OCI-M2 (cell line): ENCODE results near the gene RWDD2A.
"Not testable (repeated sequence)": the region's sequence is repeated elsewhere in the genome, so short reads cannot be mapped to it uniquely, and the experiment has no call there.

Source experiments
- DNase-seq: peaks from one replicate; lab custom pipeline; 2025; ENCODE audit not compliant: unreplicated experiment; lab: John Stamatoyannopoulos, UW

Gene RWDD2A

GRCh38 chr6:83192871-83193746 is at the start of gene RWDD2A, which contains the start of gene PGM3:
TSS of gene RWDD2A (plus strand) at chr6:83193357. CDS start at chr6:83194452, 1,095 bp downstream.
TSS of gene PGM3 (minus strand) at chr6:83193265. CDS start at chr6:83191012, 2,253 bp downstream.
- DNase-seq: peak; percentile 58

- no peak for DNase-seq
Measured at GRCh38 chr6:83151114-83151513, 42.0 kb upstream of the RWDD2A start.

GRCh38 chr6:83152913-83153312 is 40.2 kb upstream of the RWDD2A start:
- DNase-seq: no peak

- DNase-seq: no peak
Measured at GRCh38 chr6:83153883-83154521, 39.2 kb upstream of the RWDD2A start.

- no peak for DNase-seq
Measured at GRCh38 chr6:83155794-83156193, 37.4 kb upstream of the RWDD2A start.

DNA sequence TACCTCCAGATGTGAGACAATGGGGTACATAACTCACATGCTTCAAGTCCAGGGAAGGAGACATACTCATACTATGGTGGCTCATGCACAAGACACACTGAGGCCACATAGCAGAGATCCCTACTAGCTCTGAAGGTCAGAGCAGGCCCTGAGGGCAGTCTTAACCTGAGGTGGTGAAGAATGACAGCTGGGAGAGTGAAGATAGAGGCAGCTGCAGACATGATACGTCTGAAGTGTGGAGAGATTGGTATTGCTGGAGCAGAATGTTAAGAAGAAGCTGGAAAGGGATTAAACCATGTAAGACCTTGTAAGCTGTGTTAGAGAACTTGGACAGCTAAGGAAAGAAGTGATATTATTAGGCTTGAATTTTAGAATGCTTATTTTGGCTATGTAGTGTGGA is 33.0 kb upstream of the RWDD2A start:
- no peak for DNase-seq

DNA sequence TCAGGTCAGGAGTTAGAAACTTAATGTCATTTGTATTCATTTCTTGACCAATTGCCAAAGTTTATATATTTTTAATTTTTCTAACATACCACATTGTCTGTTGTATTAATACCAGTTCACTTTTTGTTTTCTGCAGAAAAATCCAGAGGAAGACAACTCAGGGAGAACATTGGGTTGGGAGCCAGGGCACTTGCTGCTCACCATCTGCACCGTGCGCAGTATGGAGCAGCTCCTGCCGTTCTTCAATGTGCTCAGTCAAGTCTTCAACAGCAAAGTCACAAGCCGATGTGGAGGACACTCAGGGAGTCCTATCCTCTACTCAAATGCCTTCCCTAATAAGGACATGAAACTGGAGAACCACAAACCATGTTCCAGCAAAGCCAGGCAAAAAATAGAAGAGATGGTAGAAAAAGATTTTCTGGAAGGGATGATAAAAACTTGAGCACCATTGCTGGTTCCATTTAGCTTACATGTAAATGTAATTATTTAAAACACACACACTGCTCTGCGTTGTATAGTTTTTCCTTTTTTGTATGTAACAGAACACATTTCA is 25.4 kb upstream of the RWDD2A start:
- no peak for DNase-seq

DNA sequence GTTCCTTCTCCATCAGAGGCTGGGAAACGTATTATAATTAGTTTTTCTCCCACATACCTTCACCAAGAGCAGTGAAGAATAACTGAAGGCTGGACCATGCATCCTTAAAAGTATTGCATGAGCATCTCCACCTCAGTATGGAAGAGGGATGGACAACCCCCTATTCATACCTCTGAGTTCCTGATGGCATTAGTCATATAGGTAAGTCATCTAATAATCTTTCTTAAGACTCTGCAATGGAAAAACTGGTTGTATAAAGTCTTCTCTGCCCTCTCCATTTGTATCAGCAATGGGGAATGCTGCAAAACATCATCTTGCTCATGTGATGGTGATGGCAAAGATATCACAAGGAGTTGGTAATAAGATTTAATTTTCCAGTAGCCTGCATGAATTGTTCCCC is 24.6 kb upstream of the RWDD2A start:
- no peak for DNase-seq

DNA sequence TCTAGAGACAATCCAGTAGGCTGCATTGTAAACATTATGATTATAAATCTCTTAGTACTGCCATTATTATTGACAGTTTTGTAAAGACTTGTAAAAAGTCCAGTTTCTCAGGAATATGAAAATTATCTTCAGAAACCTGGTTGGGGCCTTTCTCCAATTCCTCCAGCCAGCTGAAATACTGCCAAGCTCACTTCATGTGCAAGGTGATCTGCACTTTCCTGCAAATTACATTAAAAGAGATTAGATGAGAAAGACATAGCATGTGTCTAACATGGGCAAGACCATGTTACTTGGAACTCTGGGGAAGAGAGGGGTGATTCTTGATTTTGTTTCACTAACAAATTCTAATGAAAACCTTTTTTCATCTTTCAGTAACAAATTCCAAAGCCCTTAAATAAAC is 24.1 kb upstream of the RWDD2A start:
- DNase-seq: no peak

DNA sequence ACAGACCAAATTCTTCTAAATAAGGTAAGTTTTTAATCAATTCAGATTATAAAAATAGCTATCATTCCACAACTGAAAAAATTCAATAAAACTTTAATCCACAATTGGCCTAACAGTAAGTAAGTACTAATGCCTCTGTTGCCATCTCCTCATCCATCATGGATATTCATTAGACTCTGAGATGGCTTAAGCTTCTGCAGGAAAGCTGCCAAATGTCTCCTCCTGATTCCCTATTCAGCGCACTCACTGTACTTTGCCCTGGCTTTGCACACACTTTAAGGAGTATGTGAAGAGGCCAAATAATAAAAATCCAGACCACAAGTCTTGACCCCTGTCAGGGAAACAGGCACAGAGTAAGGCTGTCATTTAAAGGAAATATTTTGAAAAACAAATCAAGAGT is 23.6 kb upstream of the RWDD2A start:
- no peak for DNase-seq

GRCh38 chr6:83176246-83176645 is 16.9 kb upstream of the RWDD2A start:
- DNase-seq: no peak

- no peak for DNase-seq
Measured at GRCh38 chr6:83180426-83180950, 12.7 kb upstream of the RWDD2A start.

- DNase-seq: no peak
Measured at GRCh38 chr6:83182114-83182513, 11.0 kb upstream of the RWDD2A start.

GRCh38 chr6:83183082-83183828 is 9.9 kb upstream of the RWDD2A start:
- DNase-seq: no peak

DNA sequence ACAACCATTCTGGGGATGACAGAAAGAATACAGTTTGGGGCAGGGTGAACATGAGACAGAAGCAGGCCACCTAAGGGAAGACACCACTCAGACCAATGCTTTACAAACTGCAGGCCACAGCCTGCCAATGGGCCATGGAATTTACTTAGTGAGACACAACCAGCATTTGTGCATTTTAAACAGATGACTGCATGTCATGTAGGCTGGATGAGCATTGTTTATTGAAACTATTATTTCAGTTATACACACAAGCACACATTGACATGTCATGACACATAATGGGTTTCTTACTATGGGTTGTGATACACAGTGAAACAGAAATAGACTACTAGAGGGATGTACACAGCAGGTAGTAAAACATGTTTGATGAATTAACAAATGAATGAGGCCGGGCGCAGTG is 8.1 kb upstream of the RWDD2A start:
- DNase-seq: no peak

GRCh38 chr6:83188501-83188900 is 4.7 kb upstream of the RWDD2A start:
- DNase-seq: no peak

- no peak for DNase-seq
Measured at GRCh38 chr6:83190626-83191025, 2.5 kb upstream of the RWDD2A start.

DNA sequence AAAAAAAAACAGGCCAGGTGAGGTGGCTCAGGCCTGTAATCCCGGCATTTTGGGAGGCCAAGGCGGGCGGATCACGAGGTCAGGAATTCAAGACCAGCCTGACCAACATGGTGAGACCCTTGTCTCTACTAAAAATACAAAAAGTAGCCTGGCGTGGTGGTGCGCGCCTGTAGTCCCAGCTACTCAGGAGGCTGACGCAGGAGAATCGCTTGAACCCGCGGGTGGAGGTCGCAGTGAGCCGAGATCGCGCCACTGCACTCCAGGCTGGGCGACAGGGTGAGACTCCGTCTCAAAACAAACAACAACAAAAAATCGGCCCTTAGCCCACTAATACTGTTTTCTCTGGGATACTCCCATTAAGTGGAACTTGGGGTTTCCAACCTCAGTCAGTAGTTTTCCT is 1.2 kb upstream of the RWDD2A start:
- not testable (repeated sequence) for DNase-seq

DNA sequence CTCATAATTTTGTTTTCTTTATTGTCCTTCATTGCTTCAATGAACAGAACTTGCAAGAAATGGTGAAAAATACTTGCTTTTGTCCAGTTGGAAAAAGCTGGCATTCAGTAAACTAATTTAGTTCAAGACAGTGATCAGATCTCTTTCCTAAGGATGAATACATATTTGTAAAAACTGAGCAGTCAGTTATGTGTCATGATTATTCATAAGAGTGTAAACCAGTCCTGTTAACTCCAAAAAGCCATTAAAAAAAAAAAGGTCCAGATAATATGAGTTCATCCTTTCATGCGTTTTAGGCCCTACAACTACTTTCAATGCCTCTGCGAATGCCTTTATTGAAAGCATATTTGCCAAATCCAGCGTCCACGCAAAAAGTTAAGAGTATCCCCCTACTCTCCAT is 701 bp upstream of the RWDD2A start:
- no peak for DNase-seq

DNA sequence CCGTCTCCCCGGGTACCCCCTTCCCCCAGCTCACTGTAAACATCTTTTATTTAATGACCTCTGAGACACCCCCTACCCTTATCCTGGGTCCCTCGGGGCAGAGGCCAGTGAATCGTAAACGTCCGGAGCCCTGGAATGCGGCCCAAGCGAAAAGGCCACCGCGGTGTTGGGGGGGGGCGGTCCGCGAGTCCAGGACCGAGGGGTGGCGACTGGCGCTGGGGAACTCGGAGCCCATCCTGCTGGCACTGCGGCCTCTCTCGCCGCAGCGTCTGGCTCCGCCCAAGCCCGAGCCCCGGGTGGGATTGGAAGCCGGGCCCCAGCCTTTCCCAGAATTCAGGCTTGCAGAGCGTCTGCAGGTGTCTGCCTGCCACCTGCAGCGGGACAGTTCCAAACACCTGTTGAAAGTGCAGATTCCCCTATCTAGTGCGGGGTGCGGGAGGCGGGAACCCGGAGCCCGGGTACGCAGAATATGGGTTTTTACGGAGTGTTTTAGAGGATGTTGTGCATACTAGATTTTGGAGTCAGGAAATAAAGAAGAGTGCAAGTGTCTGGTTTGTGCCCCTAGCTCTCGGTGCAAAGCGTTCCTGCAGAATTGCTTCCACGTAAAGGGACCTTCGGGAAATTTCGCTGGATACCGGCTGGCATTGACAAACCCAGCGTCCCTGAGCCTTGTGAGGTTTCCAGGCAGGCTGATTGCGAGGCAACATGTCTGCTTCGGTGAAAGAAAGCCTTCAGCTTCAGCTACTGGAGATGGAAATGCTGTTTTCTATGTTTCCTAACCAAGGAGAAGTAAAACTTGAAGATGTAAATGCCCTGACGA is 800 bp downstream of the RWDD2A start:
- no peak for DNase-seq
